Keratinocyte (primary cell): Measurements from ENCODE around the gene NOTUM.

Source experiments
- EZH2 ChIP-seq: IDR thresholded peaks from one replicate; pipeline ENCODE4 v1.6.1; 2012; ENCODE audit warnings: inconsistent platforms, mild to moderate bottlenecking, low read length, moderate library complexity
- TF ChIP-seq, protein P1 (sequence below), 3 experiments: IDR thresholded peaks in 1 of 3; conservative IDR thresholded peaks in 1 of 3; optimal IDR thresholded peaks in 1 of 3; 2 replicates in 2 of 3; 3 replicates in 1 of 3; pipeline versions ENCODE3 to v1.5.1; 2011; ENCODE audit warnings: low read length in 3 of 3, mild to moderate bottlenecking in 3 of 3, moderate library complexity in 2 of 3, control low read depth in 1 of 3, inconsistent platforms in 1 of 3; ENCODE audit not compliant: insufficient read depth in 2 of 3; ENCODE audit errors: extremely low read depth in 1 of 3

DNA sequence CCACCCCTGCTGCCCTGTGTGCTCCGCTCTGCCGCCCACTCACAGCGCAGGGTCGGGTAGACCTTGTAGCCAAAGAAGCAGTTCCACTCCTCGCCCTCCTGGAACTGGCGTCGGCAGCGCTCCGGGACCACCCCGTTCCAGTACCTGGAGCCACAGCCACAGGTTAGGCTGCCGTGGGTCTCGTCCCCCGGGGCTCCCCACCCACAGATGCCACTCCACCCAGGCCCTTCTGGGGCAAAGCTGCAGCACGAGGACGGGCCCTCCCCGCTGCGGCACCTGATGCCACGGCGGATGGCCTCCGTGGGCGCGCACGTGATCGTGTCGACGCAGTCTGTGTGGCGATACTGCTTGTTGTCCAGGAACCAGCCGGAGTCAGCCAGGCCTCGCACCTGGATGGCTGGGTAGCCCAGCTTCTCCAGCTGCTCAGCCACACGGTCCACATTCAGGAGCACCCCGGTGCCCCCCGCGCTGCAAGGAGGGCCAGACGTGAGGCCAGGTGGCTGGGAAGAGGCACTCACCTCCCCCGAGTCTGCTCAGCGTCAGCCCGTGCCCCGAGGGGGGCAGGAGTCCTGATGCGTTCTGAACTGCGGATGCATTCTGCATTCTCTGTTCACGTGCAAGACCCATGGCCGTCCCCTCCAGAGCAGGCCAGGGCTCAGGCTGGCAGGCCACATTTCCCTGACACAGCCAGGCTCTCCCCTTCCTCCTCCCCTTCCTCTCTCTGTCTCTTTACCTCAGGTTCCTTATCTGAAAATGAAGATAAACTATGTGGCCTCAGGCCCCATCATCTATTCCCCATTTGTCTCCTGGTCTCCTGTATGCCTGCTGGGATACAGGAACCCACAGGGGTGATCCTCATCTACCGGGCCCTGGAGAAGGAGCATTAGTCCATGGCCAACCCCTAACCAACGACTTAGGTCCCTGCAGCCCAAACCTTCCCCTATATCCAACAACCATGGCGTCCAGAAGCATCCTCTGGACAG is 4.1 kb downstream of the NOTUM start:
- TF ChIP-seq, protein P1, sequence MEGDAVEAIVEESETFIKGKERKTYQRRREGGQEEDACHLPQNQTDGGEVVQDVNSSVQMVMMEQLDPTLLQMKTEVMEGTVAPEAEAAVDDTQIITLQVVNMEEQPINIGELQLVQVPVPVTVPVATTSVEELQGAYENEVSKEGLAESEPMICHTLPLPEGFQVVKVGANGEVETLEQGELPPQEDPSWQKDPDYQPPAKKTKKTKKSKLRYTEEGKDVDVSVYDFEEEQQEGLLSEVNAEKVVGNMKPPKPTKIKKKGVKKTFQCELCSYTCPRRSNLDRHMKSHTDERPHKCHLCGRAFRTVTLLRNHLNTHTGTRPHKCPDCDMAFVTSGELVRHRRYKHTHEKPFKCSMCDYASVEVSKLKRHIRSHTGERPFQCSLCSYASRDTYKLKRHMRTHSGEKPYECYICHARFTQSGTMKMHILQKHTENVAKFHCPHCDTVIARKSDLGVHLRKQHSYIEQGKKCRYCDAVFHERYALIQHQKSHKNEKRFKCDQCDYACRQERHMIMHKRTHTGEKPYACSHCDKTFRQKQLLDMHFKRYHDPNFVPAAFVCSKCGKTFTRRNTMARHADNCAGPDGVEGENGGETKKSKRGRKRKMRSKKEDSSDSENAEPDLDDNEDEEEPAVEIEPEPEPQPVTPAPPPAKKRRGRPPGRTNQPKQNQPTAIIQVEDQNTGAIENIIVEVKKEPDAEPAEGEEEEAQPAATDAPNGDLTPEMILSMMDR (optimal IDR thresholded peaks at IDR 0.05 in 1 of 3, IDR thresholded peaks at IDR 0.05 in 1 of 3, conservative IDR thresholded peaks at IDR 0.05 in 1 of 3; ENCODE audit: extremely low read depth in 1 of 3, insufficient read depth in 2 of 3, low read length in 3 of 3), result no peak
- TF ChIP-seq EZH2, result no peak
